ENCODE measurements around the gene NTN4.

NTN4 gene

DNA sequence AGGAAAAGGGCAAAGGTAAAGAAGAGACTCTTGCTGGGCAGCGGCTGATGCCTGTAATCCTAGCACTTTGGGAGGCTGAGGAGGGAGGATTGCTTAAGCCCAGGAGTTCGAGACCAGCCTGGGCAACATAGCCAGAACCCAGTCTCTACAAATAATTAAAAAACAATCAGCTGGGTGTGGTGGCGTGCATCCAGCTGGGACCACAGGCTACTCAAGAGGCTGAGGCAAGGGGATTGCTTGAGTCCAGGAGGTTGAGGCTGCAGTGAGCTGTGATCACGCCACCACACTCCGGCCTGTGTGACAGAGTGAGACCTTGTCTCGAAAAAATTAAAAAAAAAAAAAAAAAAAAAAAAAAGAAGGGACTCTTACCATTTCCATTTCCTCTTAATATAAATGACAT lies 138.9 kb downstream of the NTN4 start:
- DNase-seq: no peak

- DNase-seq: no peak
Measured at GRCh38 chr12:95648990-95649791, 141.4 kb downstream of the NTN4 start.

- DNase-seq: no peak
Measured at GRCh38 chr12:95646781-95647190, 143.8 kb downstream of the NTN4 start.

- DNase-seq: no peak
Measured at GRCh38 chr12:95643256-95643655, 147.3 kb downstream of the NTN4 start.

GRCh38 chr12:95642583-95642982 lies 148.0 kb downstream of the NTN4 start:
- no peak for DNase-seq

DNA sequence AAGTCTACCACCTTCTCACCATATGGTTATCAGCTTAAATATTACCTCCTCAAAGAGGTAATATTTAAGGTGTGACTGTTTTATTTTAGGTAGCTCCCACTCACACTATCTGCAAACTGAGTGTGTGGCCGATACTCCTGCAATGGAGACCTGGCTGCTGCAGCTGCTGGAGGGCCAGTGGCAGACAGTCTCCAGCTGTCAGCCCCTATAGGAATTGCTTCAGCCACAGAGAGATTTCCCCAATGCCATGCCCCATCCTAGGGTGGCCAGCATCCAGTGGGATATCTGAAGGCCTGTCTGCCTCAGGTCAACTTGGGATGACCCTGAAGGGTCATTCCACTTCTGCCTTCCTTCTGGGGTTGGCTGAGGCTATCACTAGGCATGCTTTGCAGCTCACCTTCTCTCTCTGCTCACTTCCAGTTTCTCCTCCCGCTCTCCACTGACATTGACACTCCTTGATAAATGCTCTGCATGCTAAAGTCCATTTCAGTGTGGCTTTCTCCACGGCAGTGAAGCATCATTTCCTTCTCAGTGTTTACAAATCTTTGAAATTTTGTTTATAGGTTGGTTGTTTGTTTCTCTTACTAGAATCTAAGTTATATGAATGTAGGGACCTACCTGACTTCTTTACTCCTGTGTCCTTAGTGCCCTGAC lies 149.1 kb downstream of the NTN4 start:
- DNase-seq: no peak

- no peak for DNase-seq
Measured at GRCh38 chr12:95640516-95640915, 150.0 kb downstream of the NTN4 start.

DNA sequence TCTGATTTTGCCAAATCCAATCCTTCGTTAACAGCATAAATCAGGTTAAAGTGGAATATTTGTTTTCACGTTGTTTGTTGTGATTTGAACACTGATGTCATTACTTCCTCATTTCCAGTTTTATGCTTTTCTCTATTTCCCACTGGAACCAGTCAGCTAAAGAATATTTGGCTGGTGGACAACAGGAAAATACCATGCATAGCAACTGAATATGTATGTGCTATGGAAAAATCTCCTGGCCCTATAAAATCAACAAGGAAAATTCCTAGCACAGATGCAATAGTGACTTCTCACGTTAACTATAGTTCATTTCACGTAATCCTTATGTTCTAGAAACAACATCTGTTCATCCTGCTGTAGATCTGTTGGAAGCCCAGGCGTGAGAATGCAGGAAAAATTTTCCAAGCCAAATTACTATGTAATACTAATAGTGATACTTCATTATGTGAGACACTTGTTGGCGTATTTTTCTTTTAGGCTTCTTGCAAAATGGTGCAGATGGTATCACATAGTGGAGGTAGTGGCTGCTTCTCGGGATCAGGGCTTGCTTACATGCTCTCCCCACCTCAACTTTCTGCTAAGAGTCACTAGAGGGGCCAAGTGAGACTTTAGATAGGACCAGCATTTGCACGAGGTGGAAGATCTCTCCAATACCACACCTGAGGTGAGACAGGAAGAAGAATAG lies 153.0 kb downstream of the NTN4 start:
- no peak for DNase-seq

GRCh38 chr12:95637010-95637409 lies 153.6 kb downstream of the NTN4 start:
- no peak for DNase-seq

DNA sequence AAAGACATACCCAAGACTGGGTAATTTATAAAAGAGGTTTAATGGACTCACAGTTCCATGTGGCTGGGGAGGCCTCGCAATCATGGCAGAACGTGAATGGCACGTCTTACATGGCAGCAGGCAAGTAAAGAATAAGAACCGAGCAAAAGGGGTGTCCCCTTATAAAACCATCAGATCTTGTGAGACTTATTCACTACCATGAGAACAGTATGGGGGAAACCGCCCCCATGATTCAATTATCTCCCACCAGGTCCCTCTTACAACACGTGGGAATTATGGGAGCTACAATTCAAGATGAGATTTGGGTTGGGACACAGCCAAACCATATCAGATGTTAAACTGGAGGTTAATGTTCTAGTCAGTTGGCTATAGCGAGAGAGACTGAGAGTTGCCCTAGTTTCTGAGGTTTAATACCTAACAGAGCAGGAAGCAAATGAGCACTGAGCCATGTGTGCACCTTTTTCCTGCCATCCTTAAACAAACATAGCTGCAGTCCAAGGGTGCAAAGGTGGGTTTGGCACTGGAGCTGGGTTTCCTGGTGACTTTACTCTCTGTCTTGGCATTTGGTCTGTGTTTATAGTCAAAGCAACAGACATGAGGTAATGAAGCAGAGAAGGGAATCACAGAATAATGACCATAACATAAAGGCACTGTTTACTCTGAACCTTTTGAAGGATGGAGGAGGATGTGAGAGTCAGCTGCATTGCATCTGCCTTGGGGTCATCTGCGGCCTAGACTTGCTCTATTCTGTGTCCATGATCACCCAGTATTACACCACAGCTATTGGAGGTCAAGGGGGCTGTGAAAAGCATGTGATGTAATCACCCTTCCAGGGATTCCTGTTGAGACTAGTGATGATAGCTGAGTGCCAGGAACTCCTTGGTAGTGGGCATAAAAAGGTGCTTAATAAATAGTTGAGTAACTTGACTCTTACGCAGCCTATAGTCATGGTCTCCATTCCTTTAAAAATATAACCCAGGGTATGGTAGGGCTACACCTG lies 155.6 kb downstream of the NTN4 start:
- no peak for DNase-seq

- no peak for DNase-seq
Measured at GRCh38 chr12:95633732-95634465, 156.7 kb downstream of the NTN4 start.

GRCh38 chr12:95633049-95633731 lies 157.4 kb downstream of the NTN4 start:
- DNase-seq: no peak

- no peak for DNase-seq
Measured at GRCh38 chr12:95630496-95630895, 160.1 kb downstream of the NTN4 start.

- no peak for DNase-seq
Measured at GRCh38 chr12:95629392-95629791, 161.2 kb downstream of the NTN4 start.

- DNase-seq: no peak
Measured at GRCh38 chr12:95626854-95627253, 163.7 kb downstream of the NTN4 start.

GRCh38 chr12:95625012-95625411 lies 165.6 kb downstream of the NTN4 start:
- no peak for DNase-seq

GRCh38 chr12:95624589-95624988 lies 166.0 kb downstream of the NTN4 start:
- no peak for DNase-seq

DNA sequence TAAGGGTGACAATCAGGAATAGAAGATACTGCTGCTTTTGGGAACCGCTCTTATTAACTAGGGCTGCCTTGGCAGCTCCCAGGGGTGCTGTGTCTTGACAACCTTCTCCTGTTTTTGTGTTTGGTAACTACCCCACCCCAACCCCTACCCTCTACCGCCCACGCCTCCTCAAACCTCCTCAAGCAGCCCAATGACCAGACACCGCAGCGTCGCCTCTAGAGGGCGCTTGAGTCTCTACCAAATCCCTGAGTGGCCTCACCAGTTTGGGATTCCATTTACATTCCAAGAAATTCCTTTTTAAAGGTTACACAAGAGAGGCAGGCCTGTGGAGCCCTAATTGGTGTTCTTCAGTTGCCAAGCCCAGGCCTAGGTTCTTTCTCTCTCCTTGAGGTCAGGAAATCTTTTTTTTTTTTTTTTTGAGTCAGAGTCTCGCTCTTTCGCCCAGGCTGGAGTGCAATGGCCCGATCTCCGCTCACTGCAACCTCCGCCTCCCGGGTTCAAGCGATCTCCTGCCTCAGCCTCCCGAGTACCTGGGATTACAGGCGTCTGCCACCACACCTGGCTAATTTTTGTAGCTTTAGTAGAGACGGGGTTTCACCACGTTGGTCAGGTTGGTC lies 166.9 kb downstream of the NTN4 start:
- DNase-seq: no peak

- no peak for DNase-seq
Measured at GRCh38 chr12:95622879-95623278, 167.7 kb downstream of the NTN4 start.

DNA sequence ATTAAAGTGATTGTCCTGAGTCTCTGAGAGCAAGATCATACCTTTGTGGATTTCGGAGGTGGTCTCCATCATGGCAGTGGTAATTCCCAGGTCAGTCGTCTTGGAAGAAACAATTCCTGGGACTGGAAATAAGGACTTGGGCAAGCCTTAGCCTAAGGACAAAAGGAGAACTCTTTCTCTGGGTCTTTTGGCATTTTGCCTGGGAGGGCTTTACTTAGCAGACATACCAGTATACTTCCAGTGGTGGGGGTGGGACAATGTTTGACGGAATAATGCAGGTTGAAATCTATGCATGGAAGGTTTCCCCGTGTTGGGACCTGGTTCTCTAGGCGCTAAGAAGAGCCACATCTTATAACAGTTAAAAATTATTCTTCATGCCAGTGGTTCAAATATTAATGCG lies 168.8 kb downstream of the NTN4 start:
- no peak for DNase-seq

GRCh38 chr12:95620171-95620570 lies 170.4 kb downstream of the NTN4 start:
- DNase-seq: no peak
